Left ventricle myocardium superior (tissue), 1 donor: ENCODE results near the gene ADGRG1. TPM values are rescaled to one million over a fixed set of nuclear protein-coding genes. Genes with fewer than 3 reads are reported as not detected.

Experiments
- ATAC-seq: fragments of 200-7000 bp; cut with Tn5 transposase; one replicate; pipeline ENCODE4 v1.9.1; 2020; ENCODE audit warnings: mild to moderate bottlenecking, moderate library complexity
- DNase-seq: peaks from one replicate; pipeline ENCODE4 v3.0.0-alpha.2; 2020
- intact Hi-C: fragments of 100-400 bp; cut with micrococcal nuclease; formaldehyde crosslinking; loops from one replicate; pipeline ENCODE4 v1.11.0; 2022
- total RNA-seq: library from RNA; stranded (reverse); fragmentation: NEBNext Ultra II Directional; extraction: Animal tissue kit (Norgen Biotek cat#: 25700); gene quantifications from one replicate; pipeline ENCODE4 v1.2.1, GENCODE V29; 2021
- donor health status: DM: no; HTN: yes; CAD: no; lungs with severe emphysema.

The ADGRG1 gene
- total RNA-seq, 1 donor from 2014 or later: 18.6 TPM

GRCh38 chr16:57686577-57686976 is 58.1 kb downstream of the ADGRG1 start:
- no peak for DNase-seq
- no peak for ATAC-seq
- intact Hi-C loops: no loop called here

- intact Hi-C loops: no loop called here
- DNase-seq (no peak), ATAC-seq (no peak)
Observed at GRCh38 chr16:57687363-57687929, 59.0 kb downstream of the ADGRG1 start.

GRCh38 chr16:57688487-57688986 is 60.1 kb downstream of the ADGRG1 start:
- ATAC-seq (no peak), DNase-seq (no peak)
- intact Hi-C loops: no loop called here

- intact Hi-C loops: no loop called here
- DNase-seq (no peak), ATAC-seq (no peak)
Observed at GRCh38 chr16:57688987-57689761, 60.7 kb downstream of the ADGRG1 start.

GRCh38 chr16:57689762-57690558 is 61.5 kb downstream of the ADGRG1 start:
- ATAC-seq: peak; percentile 48
- DNase-seq: no peak
- intact Hi-C loops: no loop called here

- ATAC-seq (no peak), DNase-seq (no peak)
- intact Hi-C loops: no loop called here
Observed at GRCh38 chr16:57690782-57691471, 62.5 kb downstream of the ADGRG1 start.

GRCh38 chr16:57692636-57693035 is 64.2 kb downstream of the ADGRG1 start:
- no peak for ATAC-seq
- DNase-seq: no peak
- intact Hi-C loops: no loop called here

GRCh38 chr16:57693550-57693949 is 65.1 kb downstream of the ADGRG1 start:
- no peak for ATAC-seq
- no peak for DNase-seq
- intact Hi-C loops: no loop called here

GRCh38 chr16:57694231-57694724 is 65.8 kb downstream of the ADGRG1 start:
- intact Hi-C loops: no loop called here
- ATAC-seq: no peak

GRCh38 chr16:57694725-57695679 is 66.6 kb downstream of the ADGRG1 start, which contains the start of gene DRC7:
DRC7 (plus strand) TSS chr16:57694806; CDS start chr16:57697950, 3,144 bp downstream.
- DNase-seq (no peak), ATAC-seq (peak; percentile 61)
- intact Hi-C loops: no loop called here

More at GRCh38 chr16:57694231-57694724, 65.8 kb downstream of the ADGRG1 start:
- DNase-seq: no peak

GRCh38 chr16:57695680-57696069 is 67.2 kb downstream of the ADGRG1 start:
- ATAC-seq (no peak), DNase-seq (no peak)
- intact Hi-C loops: no loop called here

GRCh38 chr16:57696240-57696639 is 67.8 kb downstream of the ADGRG1 start:
- ATAC-seq: no peak
- no peak for DNase-seq
- intact Hi-C loops: no loop called here

- intact Hi-C loops: no loop called here
- DNase-seq: no peak
Observed at GRCh38 chr16:57697896-57698537, 69.6 kb downstream of the ADGRG1 start.

GRCh38 chr16:57698812-57699405 is 70.5 kb downstream of the ADGRG1 start:
- intact Hi-C loops: no loop called here
- DNase-seq: no peak
- no peak for ATAC-seq

More at GRCh38 chr16:57697896-57698537, 69.6 kb downstream of the ADGRG1 start:
- no peak for ATAC-seq

- intact Hi-C loops: no loop called here
- DNase-seq (no peak), ATAC-seq (no peak)
Observed at GRCh38 chr16:57699481-57699880, 71.1 kb downstream of the ADGRG1 start.

GRCh38 chr16:57699899-57700298 is 71.5 kb downstream of the ADGRG1 start:
- intact Hi-C loops: no loop called here
- ATAC-seq: no peak
- no peak for DNase-seq
